Endothelial cell (in vitro differentiated cells): ENCODE data around the gene ST8SIA5. TPM values are rescaled to one million over a fixed set of nuclear protein-coding genes. Genes with fewer than 3 reads are reported as not detected.

Experiments
- DNase-seq: peaks from one replicate; pipeline ENCODE4 v3.0.0; 2021; ENCODE audit warnings: low spot score
- H3K27ac Mint-ChIP-seq: one replicate; pipeline ENCODE4 v1.8.0; 2021; ENCODE audit warnings: mixed read lengths, inconsistent platforms; ENCODE audit not compliant: unreplicated experiment
- H3K27me3 Mint-ChIP-seq: one replicate; pipeline ENCODE4 v1.8.0; 2021; ENCODE audit warnings: mild to moderate bottlenecking, moderate library complexity, mixed read lengths, inconsistent platforms; ENCODE audit not compliant: unreplicated experiment
- H3K36me3 Mint-ChIP-seq: one replicate; pipeline ENCODE4 v1.8.0; 2021; ENCODE audit warnings: mild to moderate bottlenecking, low read depth, mixed read lengths, inconsistent platforms; ENCODE audit not compliant: unreplicated experiment
- H3K4me1 Mint-ChIP-seq: one replicate; pipeline ENCODE4 v1.8.0; 2021; ENCODE audit warnings: mild to moderate bottlenecking, mixed read lengths, inconsistent platforms; ENCODE audit not compliant: unreplicated experiment
- H3K4me3 Mint-ChIP-seq: one replicate; pipeline ENCODE4 v1.8.0; 2021; ENCODE audit warnings: mild to moderate bottlenecking, mixed read lengths, inconsistent platforms; ENCODE audit not compliant: unreplicated experiment
- H3K9me3 Mint-ChIP-seq: one replicate; pipeline ENCODE4 v1.8.0; 2021; ENCODE audit warnings: mixed read lengths, inconsistent platforms; ENCODE audit not compliant: unreplicated experiment
- total RNA-seq: library from RNA; stranded (reverse); fragmentation: NEBNext Ultra II Directional; extraction: Animal tissue kit (Norgen Biotek cat#: 25700); gene quantifications from one replicate; pipeline ENCODE4 v1.2.1, GENCODE V29; 2021; ENCODE audit not compliant: unreplicated experiment
- TF ChIP-seq, protein P1 (sequence below): fragments of 200-600 bp; sonication (generic); IDR thresholded peaks from one replicate; pipeline ENCODE4 v1.5.0; 2021; ENCODE audit warnings: antibody characterized with exemption; ENCODE audit not compliant: unreplicated experiment

Gene ST8SIA5
- total RNA-seq, 1 donor from 2014 or later, result 0.49 TPM

DNA sequence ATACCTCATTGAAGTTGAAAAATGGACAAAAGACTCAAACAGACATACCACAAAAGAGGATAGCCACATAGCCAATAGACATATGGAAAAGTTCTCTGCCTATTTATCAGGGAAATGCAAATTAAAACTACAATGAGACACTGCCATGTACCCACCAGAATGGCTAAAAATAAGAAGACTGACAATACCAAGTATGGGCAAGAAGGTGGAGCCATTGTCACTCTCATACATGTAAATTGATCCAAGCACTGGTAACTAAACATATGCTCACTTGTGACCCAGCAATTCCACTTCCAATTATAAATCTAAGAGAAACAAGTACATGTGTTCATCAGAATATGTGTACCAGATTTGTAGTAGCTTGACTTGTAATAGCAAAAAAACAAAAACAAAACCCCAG is 104.5 kb downstream of the ST8SIA5 start:
- Mint-ChIP-seq H3K9me3 (no peaks in the 10 kb centered on the region), H3K4me1 (peaks cover 5% of the 10 kb centered on the region), H3K36me3 (no peaks in the 10 kb centered on the region), H3K4me3 (no peak overlapping the region), H3K27me3 (peaks cover 1% of the 10 kb centered on the region), H3K27ac (no peak overlapping the region)
- TF ChIP-seq, protein P1, sequence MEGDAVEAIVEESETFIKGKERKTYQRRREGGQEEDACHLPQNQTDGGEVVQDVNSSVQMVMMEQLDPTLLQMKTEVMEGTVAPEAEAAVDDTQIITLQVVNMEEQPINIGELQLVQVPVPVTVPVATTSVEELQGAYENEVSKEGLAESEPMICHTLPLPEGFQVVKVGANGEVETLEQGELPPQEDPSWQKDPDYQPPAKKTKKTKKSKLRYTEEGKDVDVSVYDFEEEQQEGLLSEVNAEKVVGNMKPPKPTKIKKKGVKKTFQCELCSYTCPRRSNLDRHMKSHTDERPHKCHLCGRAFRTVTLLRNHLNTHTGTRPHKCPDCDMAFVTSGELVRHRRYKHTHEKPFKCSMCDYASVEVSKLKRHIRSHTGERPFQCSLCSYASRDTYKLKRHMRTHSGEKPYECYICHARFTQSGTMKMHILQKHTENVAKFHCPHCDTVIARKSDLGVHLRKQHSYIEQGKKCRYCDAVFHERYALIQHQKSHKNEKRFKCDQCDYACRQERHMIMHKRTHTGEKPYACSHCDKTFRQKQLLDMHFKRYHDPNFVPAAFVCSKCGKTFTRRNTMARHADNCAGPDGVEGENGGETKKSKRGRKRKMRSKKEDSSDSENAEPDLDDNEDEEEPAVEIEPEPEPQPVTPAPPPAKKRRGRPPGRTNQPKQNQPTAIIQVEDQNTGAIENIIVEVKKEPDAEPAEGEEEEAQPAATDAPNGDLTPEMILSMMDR, result no peak
- DNase-seq, result no peak

DNA sequence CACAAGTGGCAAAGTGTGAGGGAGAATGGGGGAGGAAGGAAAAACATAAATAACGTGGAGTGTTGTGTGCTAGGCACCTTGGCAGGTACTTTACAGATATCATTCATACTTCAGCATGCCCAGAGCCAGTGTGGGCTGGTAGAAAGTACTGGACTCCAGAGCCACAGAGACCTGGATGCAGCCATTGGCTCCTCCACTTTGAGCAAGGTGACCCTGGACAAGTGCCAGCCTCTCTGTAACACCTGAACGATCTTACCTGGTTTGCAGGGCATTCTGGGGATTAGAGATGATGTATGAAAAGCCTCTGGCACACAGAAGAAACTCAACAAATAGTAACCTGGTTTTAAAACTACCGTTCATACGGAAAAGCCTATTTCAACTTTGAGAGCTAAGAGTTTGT is 106.2 kb downstream of the ST8SIA5 start:
- H3K4me3 Mint-ChIP-seq, result no peak overlapping the region
- no peaks in the 10 kb centered on the region for H3K9me3 Mint-ChIP-seq
- no peaks in the 10 kb centered on the region for H3K36me3 Mint-ChIP-seq
- peaks cover 2% of the 10 kb centered on the region for H3K4me1 Mint-ChIP-seq
- TF ChIP-seq, protein P1, result no peak
- H3K27me3 Mint-ChIP-seq, result peaks cover 1% of the 10 kb centered on the region
- no peak for DNase-seq
- no peak overlapping the region for H3K27ac Mint-ChIP-seq

DNA sequence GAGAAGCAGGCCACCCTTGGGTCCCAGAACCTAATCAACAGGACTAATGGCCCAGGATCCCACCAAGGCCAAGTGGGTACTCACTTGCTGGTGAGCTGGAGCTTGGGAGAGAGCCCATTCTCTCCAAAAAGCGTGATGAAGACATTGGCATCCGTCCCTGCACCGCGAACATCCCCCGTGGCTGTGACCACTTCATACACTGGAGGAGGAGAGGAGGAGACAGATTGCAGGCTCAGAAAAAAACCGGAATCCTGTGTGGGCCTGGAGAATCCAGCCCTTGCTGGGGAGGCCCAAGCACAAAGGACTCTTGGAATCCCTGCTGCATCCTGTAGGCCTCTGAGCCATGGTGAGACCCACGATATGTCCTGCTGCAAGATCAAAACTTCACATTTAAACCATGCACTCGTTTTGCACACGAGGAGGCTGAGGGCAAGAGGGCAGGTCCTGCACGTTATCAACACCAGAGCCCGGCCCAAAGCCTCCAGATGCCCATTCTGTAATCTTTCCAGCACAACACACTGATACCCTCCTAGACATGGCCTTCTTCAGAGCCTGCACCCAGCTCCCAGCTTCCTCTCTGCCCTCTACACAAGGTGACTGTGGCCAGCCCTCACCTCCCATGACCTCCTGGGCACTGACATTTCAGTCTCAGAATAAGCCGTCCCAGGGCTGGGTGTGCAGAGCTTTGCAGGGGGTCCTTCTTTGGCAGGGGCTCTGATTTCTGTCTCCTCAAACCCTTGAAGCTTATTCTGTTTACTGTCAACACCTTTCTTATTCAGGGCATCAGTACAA is 107.6 kb downstream of the ST8SIA5 start:
- Mint-ChIP-seq H3K27ac (no peak overlapping the region), H3K4me1 (no peaks in the 10 kb centered on the region), H3K36me3 (no peaks in the 10 kb centered on the region), H3K4me3 (no peak overlapping the region), H3K27me3 (peaks cover 1% of the 10 kb centered on the region), H3K9me3 (no peaks in the 10 kb centered on the region)
- TF ChIP-seq, protein P1, result no peak
- DNase-seq, result no peak

DNA sequence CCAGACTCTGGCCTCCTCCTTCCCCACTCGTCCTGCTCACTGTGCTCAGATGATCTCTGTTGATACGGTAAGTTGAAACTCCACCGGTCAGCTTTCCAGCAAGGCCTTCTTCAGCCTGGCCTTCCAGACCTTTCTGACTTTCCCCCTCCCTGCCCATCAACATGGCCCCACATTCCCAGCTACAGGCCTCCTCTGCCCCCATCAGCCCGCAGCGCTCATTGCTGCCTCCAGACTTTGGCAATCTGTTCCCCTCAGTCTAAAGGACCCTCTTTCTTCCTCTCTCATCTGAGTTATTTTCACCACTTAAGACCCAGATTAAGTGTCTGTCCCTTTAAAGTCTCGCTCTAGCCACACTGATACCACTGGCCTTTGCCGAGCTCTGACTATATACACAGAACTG is 110.4 kb downstream of the ST8SIA5 start:
- no peaks in the 10 kb centered on the region for H3K4me1 Mint-ChIP-seq
- no peak overlapping the region for H3K27ac Mint-ChIP-seq
- no peak overlapping the region for H3K4me3 Mint-ChIP-seq
- H3K27me3 Mint-ChIP-seq, result no peaks in the 10 kb centered on the region
- TF ChIP-seq, protein P1, result no peak
- DNase-seq, result no peak
- no peaks in the 10 kb centered on the region for H3K9me3 Mint-ChIP-seq
- no peaks in the 10 kb centered on the region for H3K36me3 Mint-ChIP-seq

DNA sequence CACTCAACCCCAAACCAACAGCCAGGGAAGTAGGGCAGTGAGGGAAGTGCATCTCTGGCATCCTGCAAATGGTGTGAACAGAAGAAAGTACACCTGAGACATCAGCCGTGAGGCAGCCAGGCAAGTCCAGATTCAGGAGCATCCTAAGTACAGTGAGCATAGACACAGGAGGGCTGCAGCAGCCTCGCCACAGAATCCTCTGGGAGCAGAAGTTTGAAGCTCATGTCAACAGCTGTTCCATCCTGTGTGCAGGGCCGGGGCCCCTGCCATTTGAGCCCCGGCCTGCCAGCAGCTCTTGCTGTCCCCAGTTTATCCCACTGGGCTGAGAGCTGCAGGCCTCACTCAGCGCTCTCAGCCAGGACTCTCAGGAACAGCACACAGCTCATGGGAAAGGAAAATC is 114.3 kb downstream of the ST8SIA5 start:
- H3K27ac Mint-ChIP-seq, result no peak overlapping the region
- TF ChIP-seq, protein P1, result no peak
- no peaks in the 10 kb centered on the region for H3K27me3 Mint-ChIP-seq
- H3K9me3 Mint-ChIP-seq, result no peaks in the 10 kb centered on the region
- H3K36me3 Mint-ChIP-seq, result no peaks in the 10 kb centered on the region
- no peak for DNase-seq
- H3K4me3 Mint-ChIP-seq, result no peak overlapping the region
- H3K4me1 Mint-ChIP-seq, result no peaks in the 10 kb centered on the region
